H1 (cell line): Measurements from ENCODE around the gene CD300LG. TPM values are rescaled to one million over a fixed set of nuclear protein-coding genes. Genes with fewer than 3 reads are reported as not detected.

ENCODE experiments used
- CHD1 ChIP-seq: IDR thresholded peaks from 2 replicates; pipeline ENCODE4 v1.6.1; 2012; ENCODE audit warnings: low read depth, low read length, improper control_type of control experiment
- CHD7 ChIP-seq: fragments of 300-600 bp; sonication (generic); IDR thresholded peaks from 2 replicates; pipeline ENCODE4 v1.7.1; 2012; ENCODE audit warnings: low read length, moderate library complexity, mild to moderate bottlenecking, inconsistent platforms; ENCODE audit not compliant: insufficient replicate concordance
- FOSL1 ChIP-seq: IDR thresholded peaks from 2 replicates; pipeline ENCODE4 v1.6.1; 2011; ENCODE audit warnings: mild to moderate bottlenecking, low read depth, low read length, moderate library complexity; ENCODE audit not compliant: insufficient read depth
- TCF12 ChIP-seq: IDR thresholded peaks from 2 replicates; pipeline ENCODE4 v1.6.1; 2011; ENCODE audit warnings: low read depth, mild to moderate bottlenecking, low read length
- polyA plus RNA-seq, 7 experiments: library from polyadenylated mRNA; depleted of rRNA in 3 of 7; stranded (reverse) in 5 of 7; unstranded in 2 of 7; fragments of >200 nt in 5 of 7; fragments of 200-250 nt in 2 of 7; gene quantifications; 1 replicate in 5 of 7; 2 replicates in 1 of 7; 4 replicates in 1 of 7; pipeline versions ENCODE4 v1.2.1 to v1.2.3, GENCODE V29; 2011 to 2013; ENCODE audit warnings: missing spikeins in 2 of 7, mixed read lengths in 2 of 7
- total RNA-seq: library from RNA; stranded (reverse); fragmentation: NEBNext Ultra II Directional; extraction: Animal tissue kit (Norgen Biotek cat#: 25700); gene quantifications from 2 replicates; pipeline ENCODE4 v1.2.1, GENCODE V29; 2021

CD300LG gene
- total and polyA plus RNA-seq, 2 of the 8 experiments (the other 6 are each of a cell fraction or from before 2014, with no cell fraction given) = 0.06 TPM; not detected in 1

- TF ChIP-seq CHD1 (no peak), CHD7 (no peak), FOSL1 (no peak), TCF12 (no peak)
Observed at GRCh38 chr17:43907998-43908721, 61.2 kb downstream of the CD300LG start (continued).
